ENCODE measurements around the gene PARP2. TPM values are rescaled to one million over a fixed set of nuclear protein-coding genes. Genes with fewer than 3 reads are reported as not detected.

The PARP2 gene
- polyA plus RNA-seq, 1 donor from 2014 or later: 78.7 TPM

DNA sequence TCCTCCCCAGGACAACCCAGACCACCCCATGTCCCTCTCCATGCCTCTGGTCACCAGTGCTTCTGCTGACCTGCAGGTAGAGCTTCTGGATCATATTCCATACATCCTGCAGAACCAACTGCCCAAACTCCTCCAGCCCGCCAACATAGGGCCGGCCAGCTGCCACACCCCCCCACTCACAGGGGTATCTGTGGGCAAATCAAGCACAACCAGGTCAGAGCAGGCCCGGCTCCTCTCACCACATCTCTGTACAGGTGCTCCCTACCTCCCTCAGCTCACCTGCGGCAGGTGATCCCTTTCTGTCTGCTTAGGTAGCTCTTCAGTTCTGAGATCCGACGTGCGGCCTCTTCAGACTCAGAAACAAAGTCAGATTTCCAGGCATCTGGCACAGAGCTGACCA, 40.9 kb downstream of the PARP2 start:
- Histone ChIP-seq H3K9ac (ENCODE audit: low read length) (no peak overlapping the region), H2AFZ (ENCODE audit: low read depth, low read length) (no peak overlapping the region), H3K36me3 (ENCODE audit: insufficient read depth, low read length) (no peaks in the 10 kb centered on the region), H3K9me3 (ENCODE audit: low read length) (no peaks in the 10 kb centered on the region), H3K4me2 (ENCODE audit: low read length) (no peak overlapping the region), H3F3A (ENCODE audit: insufficient read depth, low read length, poor library complexity, severe bottlenecking) (no peaks in the 10 kb centered on the region), H4K20me1 (ENCODE audit: insufficient read depth) (no peaks in the 10 kb centered on the region), H3K27me3 (ENCODE audit: insufficient read depth, low read depth, low read length) (no peaks in the 10 kb centered on the region), H3K27ac (ENCODE audit: low read length) (no peak overlapping the region), H3K79me2 (replicated peaks; ENCODE audit: insufficient read depth, low read length) (no peaks in the 10 kb centered on the region), H3K4me3 (ENCODE audit: low read length) (no peak overlapping the region), H3K9me2 (ENCODE audit: insufficient read depth, low read length) (no peaks in the 10 kb centered on the region)
- TF ChIP-seq RAD21 (conservative IDR thresholded peaks at IDR 0.05) (no peak), TAF1 (IDR thresholded peaks at IDR 0.05; ENCODE audit: low read depth) (no peak), POLR2AphosphoS5 (IDR thresholded peaks at IDR 0.05) (no peak), MXI1 (conservative IDR thresholded peaks at IDR 0.05; ENCODE audit: poor library complexity, severe bottlenecking) (no peak)
- TF ChIP-seq, protein P1, sequence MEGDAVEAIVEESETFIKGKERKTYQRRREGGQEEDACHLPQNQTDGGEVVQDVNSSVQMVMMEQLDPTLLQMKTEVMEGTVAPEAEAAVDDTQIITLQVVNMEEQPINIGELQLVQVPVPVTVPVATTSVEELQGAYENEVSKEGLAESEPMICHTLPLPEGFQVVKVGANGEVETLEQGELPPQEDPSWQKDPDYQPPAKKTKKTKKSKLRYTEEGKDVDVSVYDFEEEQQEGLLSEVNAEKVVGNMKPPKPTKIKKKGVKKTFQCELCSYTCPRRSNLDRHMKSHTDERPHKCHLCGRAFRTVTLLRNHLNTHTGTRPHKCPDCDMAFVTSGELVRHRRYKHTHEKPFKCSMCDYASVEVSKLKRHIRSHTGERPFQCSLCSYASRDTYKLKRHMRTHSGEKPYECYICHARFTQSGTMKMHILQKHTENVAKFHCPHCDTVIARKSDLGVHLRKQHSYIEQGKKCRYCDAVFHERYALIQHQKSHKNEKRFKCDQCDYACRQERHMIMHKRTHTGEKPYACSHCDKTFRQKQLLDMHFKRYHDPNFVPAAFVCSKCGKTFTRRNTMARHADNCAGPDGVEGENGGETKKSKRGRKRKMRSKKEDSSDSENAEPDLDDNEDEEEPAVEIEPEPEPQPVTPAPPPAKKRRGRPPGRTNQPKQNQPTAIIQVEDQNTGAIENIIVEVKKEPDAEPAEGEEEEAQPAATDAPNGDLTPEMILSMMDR (IDR thresholded peaks at IDR 0.05; ENCODE audit: poor library complexity, severe bottlenecking): no peak
- TF ChIP-seq, protein P2, sequence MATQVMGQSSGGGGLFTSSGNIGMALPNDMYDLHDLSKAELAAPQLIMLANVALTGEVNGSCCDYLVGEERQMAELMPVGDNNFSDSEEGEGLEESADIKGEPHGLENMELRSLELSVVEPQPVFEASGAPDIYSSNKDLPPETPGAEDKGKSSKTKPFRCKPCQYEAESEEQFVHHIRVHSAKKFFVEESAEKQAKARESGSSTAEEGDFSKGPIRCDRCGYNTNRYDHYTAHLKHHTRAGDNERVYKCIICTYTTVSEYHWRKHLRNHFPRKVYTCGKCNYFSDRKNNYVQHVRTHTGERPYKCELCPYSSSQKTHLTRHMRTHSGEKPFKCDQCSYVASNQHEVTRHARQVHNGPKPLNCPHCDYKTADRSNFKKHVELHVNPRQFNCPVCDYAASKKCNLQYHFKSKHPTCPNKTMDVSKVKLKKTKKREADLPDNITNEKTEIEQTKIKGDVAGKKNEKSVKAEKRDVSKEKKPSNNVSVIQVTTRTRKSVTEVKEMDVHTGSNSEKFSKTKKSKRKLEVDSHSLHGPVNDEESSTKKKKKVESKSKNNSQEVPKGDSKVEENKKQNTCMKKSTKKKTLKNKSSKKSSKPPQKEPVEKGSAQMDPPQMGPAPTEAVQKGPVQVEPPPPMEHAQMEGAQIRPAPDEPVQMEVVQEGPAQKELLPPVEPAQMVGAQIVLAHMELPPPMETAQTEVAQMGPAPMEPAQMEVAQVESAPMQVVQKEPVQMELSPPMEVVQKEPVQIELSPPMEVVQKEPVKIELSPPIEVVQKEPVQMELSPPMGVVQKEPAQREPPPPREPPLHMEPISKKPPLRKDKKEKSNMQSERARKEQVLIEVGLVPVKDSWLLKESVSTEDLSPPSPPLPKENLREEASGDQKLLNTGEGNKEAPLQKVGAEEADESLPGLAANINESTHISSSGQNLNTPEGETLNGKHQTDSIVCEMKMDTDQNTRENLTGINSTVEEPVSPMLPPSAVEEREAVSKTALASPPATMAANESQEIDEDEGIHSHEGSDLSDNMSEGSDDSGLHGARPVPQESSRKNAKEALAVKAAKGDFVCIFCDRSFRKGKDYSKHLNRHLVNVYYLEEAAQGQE (IDR thresholded peaks at IDR 0.05; ENCODE audit: borderline replicate concordance): no peak

DNA sequence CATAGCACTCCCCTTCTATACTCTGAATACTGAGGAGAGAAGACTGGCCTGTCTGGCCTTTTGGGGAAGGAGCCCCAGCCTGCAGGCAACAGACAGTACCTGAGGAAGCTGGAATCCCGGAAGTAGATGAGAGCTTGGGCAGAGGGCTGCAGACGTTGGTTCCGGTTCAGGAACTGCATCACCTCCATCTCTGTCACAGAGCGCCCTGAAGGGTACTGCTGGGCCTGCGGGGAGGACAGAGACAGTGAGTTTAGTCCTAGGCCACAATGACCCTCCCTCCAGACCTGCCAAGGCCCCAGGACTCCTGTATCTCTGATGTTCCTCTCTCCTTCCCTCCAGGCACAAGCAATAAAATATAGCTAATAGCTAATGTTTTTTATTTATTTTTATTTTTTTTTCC, 41.5 kb downstream of the PARP2 start:
- Histone ChIP-seq H2AFZ (ENCODE audit: low read depth, low read length) (no peak overlapping the region), H3K36me3 (ENCODE audit: insufficient read depth, low read length) (no peaks in the 10 kb centered on the region)

More for the DNA sequence above, 41.5 kb downstream of the PARP2 start:
- Histone ChIP-seq H3K9me2 (ENCODE audit: insufficient read depth, low read length) (no peaks in the 10 kb centered on the region), H3K9me3 (ENCODE audit: low read length) (no peaks in the 10 kb centered on the region), H3K9ac (ENCODE audit: low read length) (no peak overlapping the region), H3K27ac (ENCODE audit: low read length) (no peak overlapping the region), H3K79me2 (replicated peaks; ENCODE audit: insufficient read depth, low read length) (no peaks in the 10 kb centered on the region), H3K4me2 (ENCODE audit: low read length) (no peak overlapping the region), H3K4me3 (ENCODE audit: low read length) (no peak overlapping the region), H3F3A (ENCODE audit: insufficient read depth, low read length, poor library complexity, severe bottlenecking) (no peaks in the 10 kb centered on the region), H3K27me3 (ENCODE audit: insufficient read depth, low read depth, low read length) (no peaks in the 10 kb centered on the region), H4K20me1 (ENCODE audit: insufficient read depth) (no peaks in the 10 kb centered on the region)
- TF ChIP-seq, protein P1 (IDR thresholded peaks at IDR 0.05; ENCODE audit: poor library complexity, severe bottlenecking): no peak
- TF ChIP-seq MXI1 (conservative IDR thresholded peaks at IDR 0.05; ENCODE audit: poor library complexity, severe bottlenecking) (no peak), EZH2 (IDR thresholded peaks at IDR 0.05; ENCODE audit: borderline replicate concordance, insufficient read depth, low read length, poor library complexity, severe bottlenecking) (no peak), POLR2AphosphoS5 (IDR thresholded peaks at IDR 0.05) (no peak), SMC3 (conservative IDR thresholded peaks at IDR 0.05; ENCODE audit: poor library complexity) (no peak), RAD21 (conservative IDR thresholded peaks at IDR 0.05) (no peak), EP300 (conservative IDR thresholded peaks at IDR 0.05; ENCODE audit: poor library complexity, severe bottlenecking) (no peak), TAF1 (IDR thresholded peaks at IDR 0.05; ENCODE audit: low read depth) (no peak)
- TF ChIP-seq, protein P2 (IDR thresholded peaks at IDR 0.05; ENCODE audit: borderline replicate concordance): no peak
